Skeletal muscle cell (primary cell): Measurements from ENCODE around the gene DECR2.

Source experiments
- DNase-seq: peaks from one replicate; pipeline ENCODE4 v3.0.0-alpha.2; 2010; ENCODE audit warnings: low read depth
- H3K4me3 ChIP-seq: 2 replicates; pipeline ENCODE4 v1.5.1; 2011; ENCODE audit warnings: low read depth, mild to moderate bottlenecking, control low read depth, low read length, moderate library complexity

Gene DECR2

GRCh38 chr16:425740-426114, 24.0 kb downstream of the DECR2 start:
- DNase-seq = no peak
- H3K4me3 ChIP-seq = peak overlapping the region; percentile 74

DNA sequence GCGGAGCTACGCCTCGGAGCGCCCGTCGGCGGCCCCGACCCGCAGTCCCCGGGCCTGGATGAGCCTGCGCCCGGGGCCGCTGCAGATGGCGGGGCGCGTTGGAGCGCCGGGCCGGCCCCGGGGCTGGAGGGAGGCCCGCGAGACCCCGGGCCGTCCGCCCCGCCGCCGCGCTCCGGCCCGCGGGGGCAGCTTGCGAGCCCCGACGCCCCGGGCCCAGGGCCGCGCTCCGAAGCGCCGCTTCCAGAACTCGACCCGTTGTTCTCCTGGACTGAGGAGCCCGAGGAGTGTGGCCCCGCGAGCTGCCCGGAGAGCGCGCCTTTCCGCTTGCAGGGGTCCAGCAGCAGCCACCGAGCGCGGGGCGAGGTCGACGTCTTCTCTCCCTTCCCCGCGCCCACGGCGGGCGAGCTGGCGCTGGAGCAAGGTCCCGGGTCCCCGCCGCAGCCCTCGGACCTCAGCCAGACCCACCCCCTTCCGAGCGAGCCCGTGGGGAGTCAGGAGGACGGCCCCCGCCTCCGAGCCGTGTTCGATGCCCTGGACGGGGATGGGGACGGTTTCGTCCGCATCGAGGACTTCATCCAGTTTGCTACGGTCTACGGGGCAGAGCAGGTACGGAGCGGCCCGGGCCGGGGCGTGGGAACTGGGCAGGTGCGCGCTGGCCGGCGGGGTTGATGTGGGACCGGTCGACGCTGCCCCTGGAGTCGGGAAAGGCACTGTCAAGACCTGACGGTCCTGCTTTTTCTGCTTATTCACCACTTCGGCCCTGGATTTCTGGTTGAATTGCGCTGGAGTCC, 24.6 kb downstream of the DECR2 start:
- peak overlapping the region; percentile 74 for H3K4me3 ChIP-seq
- no peak for DNase-seq

DNA sequence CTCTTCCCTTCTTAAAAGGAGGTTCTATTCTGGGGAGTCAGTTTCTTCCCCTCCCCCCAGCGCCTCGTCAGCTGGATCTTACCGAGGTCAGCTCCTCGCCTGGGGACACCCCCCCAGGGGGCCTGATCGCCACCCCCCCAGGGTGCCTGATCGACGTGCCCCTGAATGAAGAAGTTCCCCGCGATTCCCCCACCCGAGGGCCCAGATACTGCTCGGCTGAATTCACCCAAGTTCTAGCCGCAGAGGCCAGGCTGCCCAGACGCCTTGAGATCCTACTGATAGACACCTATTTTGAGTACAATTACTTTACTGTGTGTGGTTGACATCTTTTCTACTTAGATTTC, 25.2 kb downstream of the DECR2 start:
- H3K4me3 ChIP-seq = peak overlapping the region; percentile 74
- DNase-seq = no peak

- H3K4me3 ChIP-seq = peak overlapping the region; percentile 74
- no peak for DNase-seq
Observed at GRCh38 chr16:427250-427649, 25.6 kb downstream of the DECR2 start.

GRCh38 chr16:430904-431303, 29.2 kb downstream of the DECR2 start:
- no peak overlapping the region for H3K4me3 ChIP-seq
- DNase-seq = no peak

GRCh38 chr16:440627-441026, 38.9 kb downstream of the DECR2 start:
- peak; percentile 48 for DNase-seq
- no peak overlapping the region for H3K4me3 ChIP-seq

DNA sequence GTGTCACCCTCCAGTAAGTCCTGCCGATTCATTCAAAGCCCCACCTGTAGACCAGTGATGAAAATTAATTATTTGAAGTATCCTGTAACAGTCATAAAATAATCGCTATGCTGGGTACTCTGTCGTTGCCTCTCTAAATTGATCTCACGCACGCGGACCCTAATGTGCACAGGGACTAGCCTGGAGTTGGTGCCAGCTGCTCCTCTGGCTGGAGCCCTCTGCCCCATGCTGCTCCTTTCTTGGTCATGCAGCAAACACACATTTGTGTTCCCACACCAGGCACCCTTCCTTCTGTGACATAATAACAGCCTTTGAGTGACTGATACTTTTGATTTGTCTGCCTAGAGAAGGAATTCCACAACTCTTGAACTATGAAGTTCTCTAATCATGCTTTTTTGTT, 39.8 kb downstream of the DECR2 start:
- H3K4me3 ChIP-seq = no peak overlapping the region
- no peak for DNase-seq

GRCh38 chr16:442976-443375, 41.3 kb downstream of the DECR2 start:
- DNase-seq = no peak
- no peak overlapping the region for H3K4me3 ChIP-seq

- DNase-seq = no peak
- no peak overlapping the region for H3K4me3 ChIP-seq
Observed at GRCh38 chr16:444027-444426, 42.3 kb downstream of the DECR2 start.

DNA sequence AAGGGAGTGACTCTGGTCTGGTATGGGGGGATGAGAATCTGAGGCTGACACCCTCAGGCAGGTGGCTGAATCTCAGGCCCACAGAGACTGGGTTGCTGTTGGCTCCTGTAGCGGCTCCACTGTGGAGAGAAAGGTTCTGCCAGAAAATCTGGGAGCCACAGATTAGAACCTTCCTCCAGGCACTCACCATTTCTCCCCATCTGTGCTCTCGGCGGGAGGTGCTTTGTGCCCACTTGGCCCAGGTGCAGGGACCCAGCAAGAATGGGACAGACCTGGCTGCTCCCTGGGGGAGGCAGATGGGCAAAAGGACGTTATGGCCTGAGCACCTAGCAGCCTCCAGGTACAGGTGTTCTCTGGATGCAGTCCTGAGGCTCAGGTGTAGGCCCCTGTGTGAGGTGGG, 43.9 kb downstream of the DECR2 start:
- H3K4me3 ChIP-seq = no peak overlapping the region
- no peak for DNase-seq

- DNase-seq = no peak
- H3K4me3 ChIP-seq = no peak overlapping the region
Observed at GRCh38 chr16:450385-450784, 48.7 kb downstream of the DECR2 start.

DNA sequence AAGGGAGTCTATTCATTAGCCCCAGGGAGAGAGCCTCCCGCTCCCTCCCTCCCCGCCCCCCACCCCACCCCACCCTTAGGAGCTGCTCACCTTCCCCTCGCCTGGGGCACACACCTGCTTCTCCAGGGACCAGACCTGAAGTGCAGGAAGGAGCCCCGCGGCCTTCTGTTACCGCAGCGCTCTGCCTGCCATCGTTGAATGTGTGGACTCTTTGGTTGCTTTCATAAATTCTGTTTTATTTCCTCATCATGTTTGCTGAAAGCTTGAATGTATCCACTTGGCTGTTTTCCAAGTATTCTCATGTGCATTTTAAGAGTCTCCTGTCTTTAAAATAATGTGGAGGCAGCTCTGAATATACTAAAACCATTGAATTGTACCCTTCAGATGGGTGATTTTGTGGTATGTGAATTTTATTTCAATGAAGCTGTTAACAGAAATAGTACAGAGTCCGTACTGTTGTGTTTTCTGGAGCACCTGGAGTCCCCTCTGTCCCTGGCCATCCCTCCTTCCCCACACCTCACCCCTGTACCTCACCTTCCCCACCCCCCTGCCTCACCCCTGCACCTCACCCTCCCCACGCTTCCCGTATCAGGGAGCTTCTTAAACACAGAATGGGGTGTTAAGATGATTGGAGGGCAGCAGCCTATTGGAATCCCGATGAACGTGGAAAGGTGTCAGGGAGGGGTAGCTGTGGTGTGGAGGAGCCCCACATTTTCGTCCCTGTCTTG, 49.3 kb downstream of the DECR2 start:
- DNase-seq = no peak
- H3K4me3 ChIP-seq = no peak overlapping the region

GRCh38 chr16:454397-454940, 52.8 kb downstream of the DECR2 start:
- DNase-seq = no peak
- no peak overlapping the region for H3K4me3 ChIP-seq

DNA sequence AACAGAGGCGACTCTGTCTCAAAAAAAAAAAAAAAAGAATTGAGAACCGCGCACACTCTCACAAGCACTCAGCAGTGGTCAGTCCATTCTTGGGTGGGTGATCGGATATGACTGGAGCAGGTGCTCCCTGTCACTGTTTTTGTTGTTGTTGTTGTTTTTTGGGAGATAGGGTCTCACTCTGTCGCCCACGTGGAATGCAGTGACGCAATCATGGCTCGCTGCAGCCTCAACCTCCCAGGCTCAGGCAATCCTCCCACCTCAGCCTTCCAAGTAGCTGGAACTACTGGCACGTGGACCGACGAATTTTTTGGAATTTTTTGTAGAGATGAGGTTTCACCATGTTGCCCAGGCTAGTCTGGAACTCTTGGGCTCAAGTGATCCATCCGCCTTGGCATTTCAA, 53.8 kb downstream of the DECR2 start:
- DNase-seq = no peak
- no peak overlapping the region for H3K4me3 ChIP-seq

DNA sequence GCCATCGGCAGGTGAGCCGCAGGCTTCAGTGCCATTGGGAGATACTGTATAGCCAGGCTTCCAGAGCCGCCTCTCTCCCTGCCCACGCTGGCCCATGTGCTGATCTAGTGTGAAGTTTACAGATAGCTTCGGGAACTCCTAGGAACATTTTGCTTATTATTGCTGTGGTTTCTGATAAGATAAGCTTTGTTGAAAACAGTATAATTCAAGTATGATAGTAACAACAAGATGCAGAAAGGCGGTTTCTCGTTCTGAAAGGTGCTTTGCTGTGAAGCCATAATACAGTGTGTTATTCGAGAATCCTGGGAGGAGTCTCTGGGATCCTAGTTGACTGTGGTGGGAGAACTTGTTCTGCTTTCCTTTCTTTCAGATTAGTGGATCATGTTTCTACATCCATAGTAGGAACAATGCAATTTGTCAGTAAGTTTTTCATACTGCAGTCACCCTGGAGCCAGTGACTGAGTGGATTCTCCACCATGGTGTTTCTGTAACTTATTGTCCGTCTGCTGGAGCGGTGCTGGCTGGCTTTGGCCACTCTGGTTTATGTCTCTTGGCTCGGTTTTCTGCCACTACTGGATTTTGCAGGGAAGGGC, 55.3 kb downstream of the DECR2 start:
- DNase-seq = peak; percentile 23
- H3K4me3 ChIP-seq = no peak overlapping the region

- H3K4me3 ChIP-seq = no peak overlapping the region
- no peak for DNase-seq
Observed at GRCh38 chr16:457732-458400, 56.2 kb downstream of the DECR2 start.

DNA sequence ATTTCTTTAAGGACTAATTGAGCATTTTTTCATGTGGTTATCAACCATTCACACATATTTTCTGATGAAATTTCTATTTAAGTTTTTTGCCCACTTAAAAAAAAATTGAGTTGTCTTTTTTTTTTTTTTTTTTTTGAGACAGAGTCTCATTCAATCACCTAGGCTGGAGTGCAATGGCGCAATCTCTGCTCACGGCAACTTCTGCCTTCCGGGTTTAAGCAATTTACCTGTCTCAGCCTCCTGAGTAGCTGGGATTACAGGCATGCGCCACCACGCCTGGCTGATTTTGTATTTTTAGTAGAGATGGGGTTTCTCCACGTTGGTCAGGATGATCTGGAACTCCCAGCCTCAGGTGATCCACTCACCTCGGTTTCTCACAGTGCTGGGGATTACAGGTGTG, 58.1 kb downstream of the DECR2 start:
- no peak overlapping the region for H3K4me3 ChIP-seq
- DNase-seq = no peak

DNA sequence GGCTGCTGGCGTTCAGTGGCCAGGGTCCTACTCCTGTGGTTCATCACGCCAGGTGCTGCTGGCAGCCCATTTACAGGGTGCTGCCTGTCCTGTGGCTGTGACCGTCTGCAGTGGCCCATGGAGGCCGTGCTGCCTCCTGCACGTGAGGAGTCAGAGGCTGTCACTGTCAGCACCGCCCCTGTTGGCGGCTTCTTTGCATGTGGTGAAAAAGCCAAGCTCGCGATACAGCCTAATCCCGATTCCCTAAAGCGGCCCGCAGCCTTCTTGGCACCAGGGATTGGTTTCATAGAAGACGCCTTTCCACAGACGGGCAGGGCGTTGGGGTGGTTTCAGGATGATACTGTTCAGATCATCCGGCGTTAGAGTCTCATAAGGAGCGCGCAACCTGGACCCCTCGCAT, 59.1 kb downstream of the DECR2 start:
- no peak overlapping the region for H3K4me3 ChIP-seq
- no peak for DNase-seq
